PC-9 (cell line): ENCODE results near the gene DNALI1. TPM values are rescaled to one million over a fixed set of nuclear protein-coding genes. Genes with fewer than 3 reads are reported as not detected.

Source experiments
- BruUV-seq: library from RNA; stranded (reverse); fragments of 400-500 nt; replicated peaks from 2 replicates; lab custom pipeline; 2021; lab: Mats Ljungman, UMichigan
- CTCF ChIA-PET: fragments of 300-600 bp; sonication (Branson Sonifier 250); formaldehyde crosslinking; loops from one replicate; lab custom pipeline; 2022; ENCODE audit warnings: antibody characterized with exemption; lab: Charles Lee
- POLR2A ChIA-PET: fragments of 300-600 bp; sonication (Branson Sonifier 250); formaldehyde crosslinking; loops from one replicate; lab custom pipeline; 2022; ENCODE audit warnings: antibody characterized with exemption; ENCODE audit not compliant: unreplicated experiment; lab: Charles Lee
- DNase-seq, 2 experiments: peaks; one replicate each; pipeline versions ENCODE4 v3.0.0 to v3.0.0-alpha.2; 2015 to 2022; ENCODE audit warnings: mixed read lengths in 1 of 2
- H2AFZ ChIP-seq: fragments of 200-600 bp; sonication (generic); 2 replicates; pipeline ENCODE4 v1.8.1; 2017; ENCODE audit warnings: antibody characterized with exemption
- H3F3A ChIP-seq: fragments of 200-600 bp; sonication (generic); 2 replicates; pipeline ENCODE4 v1.8.1; 2017; ENCODE audit warnings: antibody characterized with exemption, mild to moderate bottlenecking, low read depth; ENCODE audit not compliant: insufficient read depth
- H3K27ac ChIP-seq: fragments of 200-600 bp; sonication (generic); 2 replicates; pipeline ENCODE4 v1.6.1; 2016; ENCODE audit warnings: mixed run types
- H3K27me3 ChIP-seq: fragments of 200-600 bp; sonication (generic); 2 replicates; pipeline ENCODE4 v1.6.1; 2016; ENCODE audit warnings: low read depth, mixed run types; ENCODE audit not compliant: insufficient read depth
- H3K36me3 ChIP-seq: fragments of 200-600 bp; sonication (generic); 2 replicates; pipeline ENCODE4 v1.6.1; 2016; ENCODE audit warnings: low read depth, mixed run types
- H3K4me1 ChIP-seq: fragments of 200-600 bp; sonication (generic); replicated peaks from 2 replicates; pipeline ENCODE4 v1.6.1; 2016; ENCODE audit warnings: mixed run types; ENCODE audit not compliant: insufficient read depth
- H3K4me2 ChIP-seq: fragments of 200-600 bp; sonication (generic); 2 replicates; pipeline ENCODE4 v1.6.1; 2017; ENCODE audit warnings: mixed run types
- H3K4me3 ChIP-seq: fragments of 200-600 bp; sonication (generic); 2 replicates; pipeline ENCODE4 v1.6.1; 2016; ENCODE audit warnings: mixed run types
- H3K79me2 ChIP-seq: fragments of 200-600 bp; sonication (generic); 2 replicates; pipeline ENCODE4 v1.6.1; 2017; ENCODE audit warnings: low read depth, mixed run types
- H3K9me2 ChIP-seq: fragments of 200-600 bp; sonication (generic); 2 replicates; pipeline ENCODE4 v1.8.1; 2017; ENCODE audit warnings: mild to moderate bottlenecking; ENCODE audit not compliant: insufficient read depth
- H3K9me3 ChIP-seq: fragments of 200-600 bp; sonication (generic); 2 replicates; pipeline ENCODE4 v1.8.1; 2016; ENCODE audit warnings: low read depth; ENCODE audit not compliant: insufficient read depth
- H4K20me1 ChIP-seq: fragments of 200-600 bp; sonication (generic); 2 replicates; pipeline ENCODE4 v1.8.1; 2017; ENCODE audit not compliant: insufficient read depth
- EZH2 ChIP-seq: fragments of 200-600 bp; sonication (generic); IDR thresholded peaks from 2 replicates; pipeline ENCODE4 v1.8.0; 2017; ENCODE audit warnings: antibody characterized with exemption, low read depth
- intact Hi-C: fragments of 100-400 bp; cut with micrococcal nuclease; formaldehyde crosslinking; loops from one replicate; pipeline ENCODE4 v1.10.0; 2022; ENCODE audit not compliant: unreplicated experiment
- total RNA-seq: library from RNA; stranded (reverse); gene quantifications from 2 replicates; pipeline ENCODE4 v1.2.3, GENCODE V29; 2021
- TF ChIP-seq, protein P1 (sequence below): fragments of 200-600 bp; sonication (generic); conservative IDR thresholded peaks from 2 replicates; pipeline ENCODE4 v1.6.1; 2017; ENCODE audit warnings: mixed run types, antibody characterized with exemption, mild to moderate bottlenecking, moderate library complexity

DNALI1 gene
- total RNA-seq, 1 experiment from 2014 or later = not detected

DNA sequence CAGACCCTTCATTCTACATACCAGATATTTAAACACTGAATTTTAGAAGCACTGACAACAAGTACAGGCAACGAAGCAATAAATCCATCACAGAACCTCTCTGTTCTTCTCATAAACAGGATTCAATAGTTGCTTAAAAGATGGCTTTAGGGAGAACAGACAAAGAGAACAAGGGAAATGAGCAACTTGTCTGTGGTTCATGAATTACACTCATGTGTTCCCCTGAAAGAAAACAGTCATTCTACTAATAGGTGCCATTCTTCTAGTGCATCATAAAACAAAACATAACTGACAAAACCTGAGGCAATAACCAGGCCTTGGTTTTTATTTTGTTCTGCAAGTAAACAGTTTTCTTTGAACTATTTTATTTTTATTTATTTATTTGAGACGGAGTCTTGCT is 32.2 kb downstream of the DNALI1 start:
- DNase-seq = no peak
- Histone ChIP-seq H3K36me3 (peaks cover 42% of the 10 kb centered on the region), H3K4me2 (no peak overlapping the region), H3K4me1 (peaks cover 2% of the 10 kb centered on the region; the same call in 1 of the 2 replicates), H3K9me2 (no peaks in the 10 kb centered on the region), H2AFZ (no peak overlapping the region), H3K9me3 (no peaks in the 10 kb centered on the region), H3K79me2 (peaks cover 19% of the 10 kb centered on the region), H3K27ac (no peak overlapping the region), H4K20me1 (peaks cover 25% of the 10 kb centered on the region), H3K4me3 (no peak overlapping the region), H3F3A (0 out of 2 replicates have a peak, but pooled peaks cover 6% of the 10 kb centered on the region), H3K27me3 (no peaks in the 10 kb centered on the region)
- TF ChIP-seq, protein P1, sequence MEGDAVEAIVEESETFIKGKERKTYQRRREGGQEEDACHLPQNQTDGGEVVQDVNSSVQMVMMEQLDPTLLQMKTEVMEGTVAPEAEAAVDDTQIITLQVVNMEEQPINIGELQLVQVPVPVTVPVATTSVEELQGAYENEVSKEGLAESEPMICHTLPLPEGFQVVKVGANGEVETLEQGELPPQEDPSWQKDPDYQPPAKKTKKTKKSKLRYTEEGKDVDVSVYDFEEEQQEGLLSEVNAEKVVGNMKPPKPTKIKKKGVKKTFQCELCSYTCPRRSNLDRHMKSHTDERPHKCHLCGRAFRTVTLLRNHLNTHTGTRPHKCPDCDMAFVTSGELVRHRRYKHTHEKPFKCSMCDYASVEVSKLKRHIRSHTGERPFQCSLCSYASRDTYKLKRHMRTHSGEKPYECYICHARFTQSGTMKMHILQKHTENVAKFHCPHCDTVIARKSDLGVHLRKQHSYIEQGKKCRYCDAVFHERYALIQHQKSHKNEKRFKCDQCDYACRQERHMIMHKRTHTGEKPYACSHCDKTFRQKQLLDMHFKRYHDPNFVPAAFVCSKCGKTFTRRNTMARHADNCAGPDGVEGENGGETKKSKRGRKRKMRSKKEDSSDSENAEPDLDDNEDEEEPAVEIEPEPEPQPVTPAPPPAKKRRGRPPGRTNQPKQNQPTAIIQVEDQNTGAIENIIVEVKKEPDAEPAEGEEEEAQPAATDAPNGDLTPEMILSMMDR = no peak
- no peak for TF ChIP-seq EZH2
- CTCF ChIA-PET = no interaction called here
- intact Hi-C loops = no loop called here
- BruUV-seq = no TSS peak
- POLR2A ChIA-PET = no interaction called here

DNA sequence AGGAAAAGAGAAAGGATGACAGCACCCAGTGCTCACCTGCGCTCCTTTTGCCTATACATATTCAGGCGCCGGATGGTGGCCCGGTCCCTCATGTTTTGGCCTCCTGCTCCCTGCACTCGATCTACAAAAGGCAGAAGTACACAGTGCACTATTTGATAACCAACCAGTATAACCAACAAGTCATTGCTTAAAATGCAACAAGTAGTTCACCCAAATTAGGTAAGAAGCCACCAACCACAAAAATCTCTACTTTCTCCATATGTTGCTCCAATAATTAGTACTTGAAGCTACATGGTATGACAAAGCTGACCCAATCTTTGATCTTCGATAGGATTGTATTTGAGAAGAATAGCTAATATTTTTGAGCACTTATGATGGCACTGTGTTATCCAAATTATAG is 37.0 kb downstream of the DNALI1 start:
- Histone ChIP-seq H3K36me3 (peaks cover 35% of the 10 kb centered on the region), H3K9me3 (no peaks in the 10 kb centered on the region)

DNA sequence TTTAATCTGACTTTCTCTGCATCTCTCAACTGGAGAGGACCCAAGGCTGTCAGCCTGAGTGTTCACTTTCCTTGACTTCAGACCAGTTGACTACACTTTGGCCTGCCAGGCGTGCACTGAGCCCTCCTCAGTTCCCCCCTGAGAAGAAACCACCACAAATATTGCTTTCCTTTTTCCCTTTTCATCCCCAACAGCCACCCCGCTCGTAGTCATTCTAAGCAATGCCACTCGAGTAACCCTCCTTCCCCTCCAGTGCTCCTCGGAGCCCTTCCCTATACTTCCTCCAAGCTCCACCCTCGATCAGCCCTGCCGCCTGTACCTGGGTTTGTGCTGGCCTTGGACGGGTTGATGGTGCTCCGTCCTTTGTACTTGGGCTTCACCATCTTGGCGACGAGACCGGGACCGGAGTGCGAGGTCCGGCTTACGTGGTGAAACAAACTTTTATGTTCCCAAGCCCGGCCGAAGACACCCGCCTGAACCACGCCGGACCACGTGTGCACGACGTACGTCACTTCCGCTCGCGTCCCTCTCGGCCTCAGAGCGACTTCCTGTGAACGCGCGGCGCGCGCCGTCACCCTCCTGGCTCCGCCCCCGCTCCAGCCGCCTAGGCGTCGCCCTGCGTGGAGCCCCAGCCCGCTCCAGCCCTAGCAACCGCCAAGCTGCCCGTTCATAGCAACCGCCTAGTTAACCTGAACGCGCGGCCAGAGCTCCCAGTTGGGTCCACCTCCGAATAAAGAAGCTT is 38.9 kb downstream of the DNALI1 start, which contains the start of gene GNL2:
Gene GNL2 (minus strand): TSS at position 498 of the 742 bp plus-strand sequence. CDS start 115 bp downstream, at position 383.
- Histone ChIP-seq H3K79me2 (peaks cover 36% of the 10 kb centered on the region), H3F3A (no peaks in the 10 kb centered on the region), H3K4me3 (peak within 1 kb of the TSS; percentile 85), H4K20me1 (peaks cover 22% of the 10 kb centered on the region; the same call in 1 of the 2 replicates), H2AFZ (peak within 1 kb of the TSS; percentile 80), H3K27me3 (no peaks in the 10 kb centered on the region), H3K4me1 (peaks cover 14% of the 10 kb centered on the region), H3K9me2 (no peaks in the 10 kb centered on the region), H3K27ac (peak within 1 kb of the TSS; percentile 3; the same call in 1 of the 2 replicates), H3K9me3 (no peaks in the 10 kb centered on the region), H3K36me3 (peaks cover 30% of the 10 kb centered on the region), H3K4me2 (peak within 1 kb of the TSS; percentile 88)
- intact Hi-C loops = loop anchor here (2.0 to 5.0 kb wide), 4 partner anchors 63 to 262 kb away; partner anchors contain the start of gene MTF1
- no TSS peak for BruUV-seq
- TF ChIP-seq EZH2 = no peak
- TF ChIP-seq, protein P1 = no peak
- ChIA-PET POLR2A (interaction anchor here (0.6 to 0.7 kb wide), 3 partner anchors 17 to 175 kb away, joined by 3 to 4 read pairs (median 4); no protein-coding TSS in a partner anchor), CTCF (interaction anchor here (1.2 kb wide), 1 partner anchor 12 kb away, joined by 3 read pairs; no protein-coding TSS in a partner anchor)
- peak; percentile 85 to 98 for DNase-seq

More for the DNA sequence above, 37.0 kb downstream of the DNALI1 start:
- ChIA-PET POLR2A (no interaction called here), CTCF (interaction anchor here (0.5 kb wide), 1 partner anchor 50 kb away, joined by 3 read pairs; no protein-coding TSS in a partner anchor)
- Histone ChIP-seq H3K9me2 (no peaks in the 10 kb centered on the region), H3K27ac (no peak overlapping the region), H3K4me1 (peaks cover 14% of the 10 kb centered on the region), H3F3A (0 out of 2 replicates have a peak, but pooled peaks cover 6% of the 10 kb centered on the region), H3K4me2 (peak overlapping the region; percentile 88), H3K79me2 (peaks cover 36% of the 10 kb centered on the region), H3K4me3 (no peak overlapping the region; the same call in 1 of the 2 replicates), H2AFZ (no peak overlapping the region), H3K27me3 (no peaks in the 10 kb centered on the region), H4K20me1 (peaks cover 31% of the 10 kb centered on the region)
- intact Hi-C loops = no loop called here
- BruUV-seq = no TSS peak
- no peak for DNase-seq
- TF ChIP-seq EZH2 = no peak
- TF ChIP-seq, protein P1 = no peak
